ENCODE data around the gene COPE.

- TF ChIP-seq POLR2AphosphoS5 (IDR thresholded peaks at IDR 0.05; ENCODE audit: low read depth, low read length) (no peak), TAF1 (IDR thresholded peaks at IDR 0.05; ENCODE audit: borderline replicate concordance, insufficient read depth, low read length) (no peak), REST (IDR thresholded peaks at IDR 0.05; ENCODE audit: insufficient read depth in 1 of 2, low read depth in 2 of 2, low read length in 2 of 2) (no peak)
Measured at GRCh38 chr19:18951721-18952281, 32.6 kb upstream of the COPE start.
